Fibroblast of lung (primary cell): ENCODE results near the gene CTTN. TPM values are rescaled to one million over a fixed set of nuclear protein-coding genes. Genes with fewer than 3 reads are reported as not detected.
A peak's percentile ranks its signal among the peaks of the same experiment; 100 is the strongest.

Experiments
- DNase-seq, 2 donors: peaks; one replicate each; pipeline versions ENCODE4 v3.0.0 to v3.0.0-alpha.2; 2010; ENCODE audit warnings: low read depth in 2 of 2
- H2AFZ ChIP-seq: 2 replicates; pipeline ENCODE4 v1.5.1; 2012; ENCODE audit warnings: low read length, control low read depth, inconsistent platforms
- H3K27ac ChIP-seq: 2 replicates; pipeline ENCODE4 v1.5.1; 2011; ENCODE audit warnings: low read length, control low read depth; ENCODE audit not compliant: insufficient read depth
- H3K27me3 ChIP-seq: 2 replicates; pipeline ENCODE4 v1.5.1; 2011; ENCODE audit warnings: mild to moderate bottlenecking, low read length; ENCODE audit not compliant: control insufficient read depth, insufficient read depth
- H3K36me3 ChIP-seq: 2 replicates; pipeline ENCODE4 v1.5.1; 2011; ENCODE audit warnings: low read length; ENCODE audit not compliant: control insufficient read depth, insufficient read depth
- H3K4me1 ChIP-seq: 2 replicates; pipeline ENCODE4 v1.5.1; 2011; ENCODE audit warnings: low read length; ENCODE audit not compliant: control insufficient read depth, insufficient read depth; ENCODE audit errors: extremely low read depth
- H3K4me2 ChIP-seq: 2 replicates; pipeline ENCODE4 v1.5.1; 2011; ENCODE audit warnings: low read length, control low read depth; ENCODE audit not compliant: insufficient read depth; ENCODE audit errors: extremely low read depth
- H3K4me3 ChIP-seq, 4 experiments: fragments of 200-600 bp in 1 of 4; sonication (generic) in 1 of 4; replicated peaks in 1 of 4; 2 replicates each; pipeline ENCODE4 v1.5.1; 2011 to 2016; ENCODE audit warnings: low read length in 4 of 4, low read depth in 3 of 4, mild to moderate bottlenecking in 3 of 4, control low read depth in 2 of 4, inconsistent platforms in 1 of 4, mixed read lengths in 1 of 4; ENCODE audit not compliant: insufficient read depth in 1 of 4; ENCODE audit errors: control extremely low read depth in 1 of 4
- H3K79me2 ChIP-seq: 2 replicates; pipeline ENCODE4 v1.5.1; 2012; ENCODE audit warnings: mild to moderate bottlenecking, low read length, inconsistent platforms; ENCODE audit not compliant: control insufficient read depth, insufficient read depth
- H3K9ac ChIP-seq: 2 replicates; pipeline ENCODE4 v1.5.1; 2011; ENCODE audit warnings: mild to moderate bottlenecking, low read length, control low read depth; ENCODE audit not compliant: insufficient read depth
- H3K9me3 ChIP-seq: 2 replicates; pipeline ENCODE4 v1.5.1; 2012; ENCODE audit warnings: low read depth, low read length; ENCODE audit not compliant: control insufficient read depth, insufficient read depth
- H4K20me1 ChIP-seq: 2 replicates; pipeline ENCODE4 v1.5.1; 2011; ENCODE audit warnings: low read length; ENCODE audit not compliant: control insufficient read depth, insufficient read depth; ENCODE audit errors: extremely low read depth
- EZH2 ChIP-seq: IDR thresholded peaks from 2 replicates; pipeline ENCODE4 v1.5.1; 2012; ENCODE audit warnings: low read length, control low read depth, mild to moderate bottlenecking; ENCODE audit errors: missing control alignments
- polyA plus RNA-seq, 2 donors: library from polyadenylated mRNA; depleted of rRNA in 1 of 2; stranded (reverse) in 1 of 2; unstranded in 1 of 2; fragments of >200 nt; gene quantifications; 2 replicates each; pipeline ENCODE4 v1.2.1, GENCODE V29; 2011 to 2012; ENCODE audit warnings: missing spikeins in 1 of 2
- total RNA-seq: library from RNA; depleted of rRNA; stranded (reverse); fragments of >200 nt; gene quantifications from 2 replicates; pipeline ENCODE4 v1.2.1, GENCODE V29; 2014
- TF ChIP-seq, protein P1 (sequence below), 2 donors: IDR thresholded peaks in 1 of 2; conservative IDR thresholded peaks in 1 of 2; 1 replicate in 1 of 2; 2 replicates in 1 of 2; pipeline ENCODE4 v1.5.1; 2011 to 2012; ENCODE audit warnings: low read length in 2 of 2, control low read depth in 1 of 2, inconsistent platforms in 1 of 2, low read depth in 1 of 2, mild to moderate bottlenecking in 1 of 2

CTTN gene
- total and polyA plus RNA-seq, 2 donors (not counting 1 experiment from before 2014, with no cell fraction given), result 198 to 428 TPM

DNA sequence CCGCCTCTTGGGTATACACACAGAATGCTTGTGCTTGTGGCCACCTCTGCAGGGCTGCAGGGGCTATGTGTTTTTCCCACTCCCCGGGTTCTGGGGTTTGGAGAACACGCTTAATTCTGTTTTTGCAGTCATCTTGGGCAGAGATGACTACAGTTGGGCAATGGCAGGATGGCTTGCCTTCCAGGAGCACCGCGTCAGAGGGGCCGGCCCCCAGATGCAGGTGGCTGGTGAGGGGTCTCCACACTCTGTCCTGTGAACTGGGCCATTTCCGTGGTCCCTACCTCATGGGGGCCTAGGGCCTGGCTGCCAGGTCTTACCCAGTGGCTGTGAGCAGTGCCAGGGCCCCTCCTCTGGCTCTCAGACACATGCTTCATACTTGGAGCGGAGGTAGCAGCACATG, 68.3 kb downstream of the CTTN start:
- TF ChIP-seq EZH2, result no peak
- TF ChIP-seq, protein P1, sequence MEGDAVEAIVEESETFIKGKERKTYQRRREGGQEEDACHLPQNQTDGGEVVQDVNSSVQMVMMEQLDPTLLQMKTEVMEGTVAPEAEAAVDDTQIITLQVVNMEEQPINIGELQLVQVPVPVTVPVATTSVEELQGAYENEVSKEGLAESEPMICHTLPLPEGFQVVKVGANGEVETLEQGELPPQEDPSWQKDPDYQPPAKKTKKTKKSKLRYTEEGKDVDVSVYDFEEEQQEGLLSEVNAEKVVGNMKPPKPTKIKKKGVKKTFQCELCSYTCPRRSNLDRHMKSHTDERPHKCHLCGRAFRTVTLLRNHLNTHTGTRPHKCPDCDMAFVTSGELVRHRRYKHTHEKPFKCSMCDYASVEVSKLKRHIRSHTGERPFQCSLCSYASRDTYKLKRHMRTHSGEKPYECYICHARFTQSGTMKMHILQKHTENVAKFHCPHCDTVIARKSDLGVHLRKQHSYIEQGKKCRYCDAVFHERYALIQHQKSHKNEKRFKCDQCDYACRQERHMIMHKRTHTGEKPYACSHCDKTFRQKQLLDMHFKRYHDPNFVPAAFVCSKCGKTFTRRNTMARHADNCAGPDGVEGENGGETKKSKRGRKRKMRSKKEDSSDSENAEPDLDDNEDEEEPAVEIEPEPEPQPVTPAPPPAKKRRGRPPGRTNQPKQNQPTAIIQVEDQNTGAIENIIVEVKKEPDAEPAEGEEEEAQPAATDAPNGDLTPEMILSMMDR (conservative IDR thresholded peaks at IDR 0.05 in 1 of 2, IDR thresholded peaks at IDR 0.05 in 1 of 2; ENCODE audit: low read depth in 1 of 2, low read length in 2 of 2), result no peak
- no peak overlapping the region for H3K27ac ChIP-seq

DNA sequence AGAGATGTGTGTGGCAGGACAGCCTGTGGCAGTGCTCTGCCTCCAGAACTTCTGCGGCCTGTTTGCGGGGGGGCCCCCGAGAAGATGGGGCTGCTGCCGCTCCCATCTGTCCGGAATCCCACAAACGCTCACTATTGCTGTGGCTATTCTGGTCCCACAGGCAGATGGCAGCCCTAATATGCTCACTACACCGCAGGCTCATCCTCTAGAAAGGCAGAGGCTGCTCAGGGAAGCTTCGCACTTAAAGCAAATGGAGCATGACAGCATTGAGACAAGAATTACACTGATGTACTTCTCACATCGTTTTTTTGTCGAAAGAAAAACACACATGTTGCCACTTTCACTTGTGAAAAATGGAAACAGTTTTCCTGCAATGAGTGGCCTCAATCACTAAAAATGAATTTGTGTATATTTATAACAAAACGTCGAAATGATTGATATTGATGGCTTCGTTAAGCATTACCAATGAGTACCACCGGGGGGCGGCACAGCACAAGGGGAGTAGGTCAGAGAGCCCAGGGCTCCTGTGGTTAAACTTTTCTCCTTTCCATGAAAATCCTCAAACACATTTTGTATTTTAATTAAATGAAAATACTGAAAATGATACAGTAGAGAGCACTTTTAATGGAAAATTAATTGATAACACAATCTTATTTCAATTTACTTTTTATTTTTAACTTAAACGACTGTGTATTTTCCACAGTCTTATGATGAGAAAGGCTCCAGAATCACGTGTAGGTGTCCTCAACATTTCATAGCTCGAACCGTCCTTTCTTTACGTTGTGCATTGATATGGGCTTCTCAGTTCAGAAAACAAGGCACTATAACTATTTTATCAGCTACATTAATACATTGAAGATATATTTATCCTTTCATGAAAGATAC, 69.1 kb downstream of the CTTN start:
- H2AFZ ChIP-seq, result no peak overlapping the region
- H4K20me1 ChIP-seq, result no peaks in the 10 kb centered on the region
- H3K9me3 ChIP-seq, result no peaks in the 10 kb centered on the region
- peaks cover 9% of the 10 kb centered on the region for H3K27me3 ChIP-seq
- DNase-seq, result peak in 1 of 2 donors; percentile 58
- H3K4me1 ChIP-seq, result no peaks in the 10 kb centered on the region
- TF ChIP-seq, protein P1 (conservative IDR thresholded peaks at IDR 0.05 in 1 of 2, IDR thresholded peaks at IDR 0.05 in 1 of 2; ENCODE audit: low read depth in 1 of 2, low read length in 2 of 2), result peak; percentile 85 to 90
- TF ChIP-seq EZH2, result no peak
- H3K4me3 ChIP-seq, result no peak overlapping the region
- no peaks in the 10 kb centered on the region for H3K79me2 ChIP-seq
- H3K36me3 ChIP-seq, result no peaks in the 10 kb centered on the region
- H3K4me2 ChIP-seq, result no peak overlapping the region
- H3K27ac ChIP-seq, result no peak overlapping the region
- no peak overlapping the region for H3K9ac ChIP-seq

More for the DNA sequence above, 68.3 kb downstream of the CTTN start:
- peaks cover 13% of the 10 kb centered on the region for H3K27me3 ChIP-seq
- no peak overlapping the region for H2AFZ ChIP-seq
- H4K20me1 ChIP-seq, result no peaks in the 10 kb centered on the region
- no peaks in the 10 kb centered on the region for H3K79me2 ChIP-seq
- H3K36me3 ChIP-seq, result no peaks in the 10 kb centered on the region
- H3K4me2 ChIP-seq, result no peak overlapping the region
- no peak overlapping the region for H3K9ac ChIP-seq
- DNase-seq, result no peak
- no peak overlapping the region for H3K4me3 ChIP-seq
- H3K4me1 ChIP-seq, result no peaks in the 10 kb centered on the region
- no peaks in the 10 kb centered on the region for H3K9me3 ChIP-seq

DNA sequence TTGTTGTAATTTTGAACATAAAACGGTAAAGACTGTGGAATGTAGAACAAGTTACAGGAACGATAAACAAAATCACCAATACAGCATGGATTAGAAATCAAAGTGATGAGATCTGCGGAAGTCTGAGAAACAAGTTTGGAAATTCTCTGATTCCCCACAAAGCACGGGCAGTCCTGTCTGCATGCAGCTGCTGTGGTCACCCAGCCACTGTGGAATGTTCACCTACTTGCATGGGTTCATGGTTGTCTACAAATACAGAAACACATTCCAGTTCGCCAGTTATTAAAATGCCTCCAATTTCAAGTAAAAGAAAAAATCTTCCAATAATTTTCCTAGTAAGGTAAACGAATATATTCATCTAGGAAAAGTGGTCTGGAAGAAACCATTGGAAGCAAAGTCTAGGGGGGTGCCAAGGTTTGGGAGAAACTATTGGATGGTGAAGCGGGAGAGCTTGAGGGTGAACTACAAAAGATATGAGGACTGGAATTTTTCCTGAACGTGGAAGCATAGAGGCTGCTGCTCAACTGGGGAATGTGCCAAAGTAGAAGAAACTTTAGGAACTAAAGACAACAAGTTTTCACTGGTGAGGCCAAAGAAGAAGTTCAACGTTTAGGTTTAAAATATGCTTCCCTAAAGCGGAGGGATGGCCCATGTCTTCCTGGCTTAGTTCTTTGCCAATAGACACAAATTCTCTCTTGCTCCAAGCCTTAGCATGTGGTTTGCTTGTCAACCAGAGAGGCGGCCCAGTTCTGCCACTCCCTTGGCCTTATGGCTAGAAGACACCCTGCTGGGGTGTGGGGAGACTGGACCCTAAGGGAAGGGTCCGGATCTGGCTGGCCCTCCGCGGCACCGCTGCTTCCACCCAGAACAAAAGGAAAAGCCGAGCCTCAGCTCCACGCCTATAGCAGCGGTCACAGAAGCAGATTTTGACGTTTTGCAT, 70.2 kb downstream of the CTTN start:
- H3K9me3 ChIP-seq, result no peaks in the 10 kb centered on the region
- H3K27ac ChIP-seq, result no peak overlapping the region
- peaks cover 9% of the 10 kb centered on the region for H3K27me3 ChIP-seq
- no peak overlapping the region for H3K9ac ChIP-seq
- H3K4me2 ChIP-seq, result no peak overlapping the region
- H3K4me3 ChIP-seq, result no peak overlapping the region
- no peak for TF ChIP-seq EZH2
- TF ChIP-seq, protein P1 (conservative IDR thresholded peaks at IDR 0.05 in 1 of 2, IDR thresholded peaks at IDR 0.05 in 1 of 2; ENCODE audit: low read depth in 1 of 2, low read length in 2 of 2), result no peak
- no peaks in the 10 kb centered on the region for H3K79me2 ChIP-seq
- DNase-seq, result peak in 1 of 2 donors; percentile 7
- H4K20me1 ChIP-seq, result no peaks in the 10 kb centered on the region
- no peak overlapping the region for H2AFZ ChIP-seq
- no peaks in the 10 kb centered on the region for H3K4me1 ChIP-seq
- no peaks in the 10 kb centered on the region for H3K36me3 ChIP-seq
